OCI-LY3 (cell line): ENCODE measurements around the gene ERC2.

Source experiments
- EZH2phosphoT487 ChIP-seq: fragments of 200-600 bp; shearing (Covaris generic); IDR thresholded peaks from 2 replicates; pipeline ENCODE4 v1.6.1; 2018; ENCODE audit warnings: antibody characterized with exemption, mixed run types, low read depth
- TF ChIP-seq, protein P1 (sequence below): fragments of 200-600, 300-600 bp; sonication (generic); IDR thresholded peaks from 2 replicates; pipeline ENCODE4 v1.5.1; 2014; ENCODE audit warnings: antibody characterized with exemption, low read length, low read depth

DNA sequence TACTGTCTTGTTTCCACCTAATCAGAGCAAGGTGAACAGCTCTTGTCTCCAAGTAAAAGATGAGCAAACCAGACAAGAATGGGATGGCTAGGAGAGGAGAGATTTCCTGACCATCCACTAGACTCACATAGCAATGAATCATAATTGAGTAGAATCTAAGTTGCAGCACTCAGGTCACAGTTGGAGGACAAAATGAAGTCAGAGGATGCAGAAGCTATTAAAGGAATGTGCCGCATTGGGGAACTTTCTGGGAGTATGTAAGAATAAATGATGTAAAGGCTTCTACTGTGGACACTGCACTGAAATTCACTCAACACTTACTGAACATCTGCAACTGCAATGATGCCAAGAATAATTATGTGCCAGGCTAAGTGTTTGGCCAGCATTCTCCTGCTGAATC is 763.7 kb downstream of the ERC2 start:
- TF ChIP-seq, protein P1, sequence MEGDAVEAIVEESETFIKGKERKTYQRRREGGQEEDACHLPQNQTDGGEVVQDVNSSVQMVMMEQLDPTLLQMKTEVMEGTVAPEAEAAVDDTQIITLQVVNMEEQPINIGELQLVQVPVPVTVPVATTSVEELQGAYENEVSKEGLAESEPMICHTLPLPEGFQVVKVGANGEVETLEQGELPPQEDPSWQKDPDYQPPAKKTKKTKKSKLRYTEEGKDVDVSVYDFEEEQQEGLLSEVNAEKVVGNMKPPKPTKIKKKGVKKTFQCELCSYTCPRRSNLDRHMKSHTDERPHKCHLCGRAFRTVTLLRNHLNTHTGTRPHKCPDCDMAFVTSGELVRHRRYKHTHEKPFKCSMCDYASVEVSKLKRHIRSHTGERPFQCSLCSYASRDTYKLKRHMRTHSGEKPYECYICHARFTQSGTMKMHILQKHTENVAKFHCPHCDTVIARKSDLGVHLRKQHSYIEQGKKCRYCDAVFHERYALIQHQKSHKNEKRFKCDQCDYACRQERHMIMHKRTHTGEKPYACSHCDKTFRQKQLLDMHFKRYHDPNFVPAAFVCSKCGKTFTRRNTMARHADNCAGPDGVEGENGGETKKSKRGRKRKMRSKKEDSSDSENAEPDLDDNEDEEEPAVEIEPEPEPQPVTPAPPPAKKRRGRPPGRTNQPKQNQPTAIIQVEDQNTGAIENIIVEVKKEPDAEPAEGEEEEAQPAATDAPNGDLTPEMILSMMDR = no peak
- TF ChIP-seq EZH2phosphoT487 = no peak
